ENCODE measurements around the gene ANAPC15.

ANAPC15 gene

GRCh38 chr11:72072348-72072747 is 40.1 kb downstream of the ANAPC15 start:
- peak overlapping the region; percentile 2 for H3K14ac ChIP-seq (ENCODE audit: low read length)
- no peak overlapping the region for H3K18ac ChIP-seq (ENCODE audit: low read length)
- no peak overlapping the region for H2AFZ ChIP-seq (ENCODE audit: insufficient read depth, low read length, poor library complexity)
- H3K27ac ChIP-seq (ENCODE audit: low read depth, low read length) = peak overlapping the region; percentile 82
- peaks cover 7% of the 10 kb centered on the region for H3K79me2 ChIP-seq (ENCODE audit: control insufficient read depth, insufficient read depth, low read length, poor library complexity)
- peak overlapping the region; percentile 0 for H2BK12ac ChIP-seq (ENCODE audit: low read length)
- H3K9ac ChIP-seq (ENCODE audit: low read length) = no peak overlapping the region
- H3K4me2 ChIP-seq (ENCODE audit: low read length) = peak overlapping the region; percentile 46
- no peaks in the 10 kb centered on the region for H3K9me3 ChIP-seq (ENCODE audit: insufficient read depth, low read depth, low read length)
- H2BK5ac ChIP-seq (ENCODE audit: low read depth, low read length, poor library complexity) = peak overlapping the region; percentile 23
- peak overlapping the region; percentile 55 for H4K8ac ChIP-seq (ENCODE audit: low read depth, low read length)
- no peaks in the 10 kb centered on the region for H3K27me3 ChIP-seq (ENCODE audit: insufficient read depth, low read length)
- peak; percentile 79 to 90 for DNase-seq
- no CpG with 5 or more reads among the region's 3 CpGs for WGBS (ENCODE audit: extremely low coverage, insufficient coverage, insufficient read length)
- no peak overlapping the region for H4K12ac ChIP-seq (ENCODE audit: low read depth, low read length)
- H3K4me1 ChIP-seq (ENCODE audit: control insufficient read depth in 1 of 2, insufficient read depth in 2 of 2, low read length in 2 of 2) = peaks cover 17 to 24% of the 10 kb centered on the region in 2 experiments
- peak overlapping the region; percentile 30 for H4K91ac ChIP-seq (ENCODE audit: low read depth, low read length)
- peaks cover 5 to 8% of the 10 kb centered on the region in 2 experiments for H3K36me3 ChIP-seq (ENCODE audit: control insufficient read depth in 1 of 2, insufficient read depth in 2 of 2, low read length in 2 of 2)
- H3K4me3 ChIP-seq (ENCODE audit: low read depth, low read length) = no peak overlapping the region
- H3K79me1 ChIP-seq (ENCODE audit: low read length) = peaks cover 16% of the 10 kb centered on the region
- H2AK5ac ChIP-seq (ENCODE audit: low read length) = no peak overlapping the region
- peak overlapping the region; percentile 2 for H2BK120ac ChIP-seq (ENCODE audit: insufficient read depth, low read length, poor library complexity)
- no peak overlapping the region for H3K23ac ChIP-seq (ENCODE audit: low read length)
- no peak overlapping the region for H3K4ac ChIP-seq (ENCODE audit: low read depth, low read length)

GRCh38 chr11:72070491-72070890 is 42.0 kb downstream of the ANAPC15 start:
- no peak overlapping the region for H4K12ac ChIP-seq (ENCODE audit: low read depth, low read length)
- H4K8ac ChIP-seq (ENCODE audit: low read depth, low read length) = no peak overlapping the region
- peak overlapping the region; percentile 89 for H2BK12ac ChIP-seq (ENCODE audit: low read length)
- H3K23ac ChIP-seq (ENCODE audit: low read length) = no peak overlapping the region
- H3K9me3 ChIP-seq (ENCODE audit: insufficient read depth, low read depth, low read length) = no peaks in the 10 kb centered on the region
- no peaks in the 10 kb centered on the region for H3K27me3 ChIP-seq (ENCODE audit: insufficient read depth, low read length)
- H2AK5ac ChIP-seq (ENCODE audit: low read length) = peak overlapping the region; percentile 90
- peaks cover 7% of the 10 kb centered on the region for H3K79me2 ChIP-seq (ENCODE audit: control insufficient read depth, insufficient read depth, low read length, poor library complexity)
- peaks cover 6% of the 10 kb centered on the region in 2 experiments for H3K36me3 ChIP-seq (ENCODE audit: control insufficient read depth in 1 of 2, insufficient read depth in 2 of 2, low read length in 2 of 2)
- no CpG with 5 or more reads among the region's 7 CpGs for WGBS (ENCODE audit: extremely low coverage, insufficient coverage, insufficient read length)
- peak overlapping the region; percentile 70 for H2BK120ac ChIP-seq (ENCODE audit: insufficient read depth, low read length, poor library complexity)
- H2AFZ ChIP-seq (ENCODE audit: insufficient read depth, low read length, poor library complexity) = no peak overlapping the region
- H3K18ac ChIP-seq (ENCODE audit: low read length) = peak overlapping the region; percentile 70
- H3K4me2 ChIP-seq (ENCODE audit: low read length) = no peak overlapping the region
- H3K79me1 ChIP-seq (ENCODE audit: low read length) = peaks cover 16% of the 10 kb centered on the region
- H2BK5ac ChIP-seq (ENCODE audit: low read depth, low read length, poor library complexity) = peak overlapping the region; percentile 37
- H3K4me3 ChIP-seq (ENCODE audit: low read depth, low read length) = no peak overlapping the region
- H3K14ac ChIP-seq (ENCODE audit: low read length) = peak overlapping the region; percentile 55
- peak overlapping the region; percentile 45 for H3K27ac ChIP-seq (ENCODE audit: low read depth, low read length)
- H4K91ac ChIP-seq (ENCODE audit: low read depth, low read length) = peak overlapping the region; percentile 70
- H3K4ac ChIP-seq (ENCODE audit: low read depth, low read length) = peak overlapping the region; percentile 83
- no peak overlapping the region for H3K9ac ChIP-seq (ENCODE audit: low read length)
- peaks cover 17 to 24% of the 10 kb centered on the region in 2 experiments for H3K4me1 ChIP-seq (ENCODE audit: control insufficient read depth in 1 of 2, insufficient read depth in 2 of 2, low read length in 2 of 2)
- DNase-seq = no peak

- no peak overlapping the region for H2BK120ac ChIP-seq (ENCODE audit: insufficient read depth, low read length, poor library complexity)
- no CpG with 5 or more reads among the region's 2 CpGs for WGBS (ENCODE audit: extremely low coverage, insufficient coverage, insufficient read length)
These were observed 42.7 kb downstream of the ANAPC15 start for GRCh38 chr11:72069787-72070251.

GRCh38 chr11:72069200-72069599 is 43.3 kb downstream of the ANAPC15 start:
- H3K4ac ChIP-seq (ENCODE audit: low read depth, low read length) = peak overlapping the region; percentile 16
- no peak overlapping the region for H3K18ac ChIP-seq (ENCODE audit: low read length)
- H2AK5ac ChIP-seq (ENCODE audit: low read length) = no peak overlapping the region
- DNase-seq = no peak
- peak overlapping the region; percentile 37 for H3K4me2 ChIP-seq (ENCODE audit: low read length)
- H3K27ac ChIP-seq (ENCODE audit: low read depth, low read length) = no peak overlapping the region
- H3K4me1 ChIP-seq (ENCODE audit: control insufficient read depth in 1 of 2, insufficient read depth in 2 of 2, low read length in 2 of 2) = peaks cover 15 to 22% of the 10 kb centered on the region in 2 experiments
- H4K91ac ChIP-seq (ENCODE audit: low read depth, low read length) = no peak overlapping the region
- no peak overlapping the region for H4K8ac ChIP-seq (ENCODE audit: low read depth, low read length)
- no peak overlapping the region for H2BK120ac ChIP-seq (ENCODE audit: insufficient read depth, low read length, poor library complexity)
- peaks cover 3% of the 10 kb centered on the region for H3K79me2 ChIP-seq (ENCODE audit: control insufficient read depth, insufficient read depth, low read length, poor library complexity)
- H3K14ac ChIP-seq (ENCODE audit: low read length) = no peak overlapping the region
- no peak overlapping the region for H2AFZ ChIP-seq (ENCODE audit: insufficient read depth, low read length, poor library complexity)
- no peak overlapping the region for H2BK12ac ChIP-seq (ENCODE audit: low read length)
- no peak overlapping the region for H2BK5ac ChIP-seq (ENCODE audit: low read depth, low read length, poor library complexity)
- H3K36me3 ChIP-seq (ENCODE audit: control insufficient read depth in 1 of 2, insufficient read depth in 2 of 2, low read length in 2 of 2) = peaks cover 6% of the 10 kb centered on the region in 2 experiments
- no peak overlapping the region for H3K23ac ChIP-seq (ENCODE audit: low read length)
- no peaks in the 10 kb centered on the region for H3K9me3 ChIP-seq (ENCODE audit: insufficient read depth, low read depth, low read length)
- H3K4me3 ChIP-seq (ENCODE audit: low read depth, low read length) = no peak overlapping the region
- no peak overlapping the region for H3K9ac ChIP-seq (ENCODE audit: low read length)
- H3K27me3 ChIP-seq (ENCODE audit: insufficient read depth, low read length) = no peaks in the 10 kb centered on the region
- H4K12ac ChIP-seq (ENCODE audit: low read depth, low read length) = no peak overlapping the region
- peaks cover 14% of the 10 kb centered on the region for H3K79me1 ChIP-seq (ENCODE audit: low read length)

More at GRCh38 chr11:72069787-72070251, 42.7 kb downstream of the ANAPC15 start:
- Histone ChIP-seq H3K4me3 (ENCODE audit: low read depth, low read length) (no peak overlapping the region), H2AK5ac (ENCODE audit: low read length) (no peak overlapping the region), H2AFZ (ENCODE audit: insufficient read depth, low read length, poor library complexity) (no peak overlapping the region), H2BK12ac (ENCODE audit: low read length) (no peak overlapping the region), H3K9ac (ENCODE audit: low read length) (no peak overlapping the region), H3K27me3 (ENCODE audit: insufficient read depth, low read length) (no peaks in the 10 kb centered on the region), H4K8ac (ENCODE audit: low read depth, low read length) (no peak overlapping the region), H2BK5ac (ENCODE audit: low read depth, low read length, poor library complexity) (peak overlapping the region; percentile 7), H3K27ac (ENCODE audit: low read depth, low read length) (peak overlapping the region; percentile 45), H3K9me3 (ENCODE audit: insufficient read depth, low read depth, low read length) (no peaks in the 10 kb centered on the region), H3K18ac (ENCODE audit: low read length) (peak overlapping the region; percentile 8), H3K14ac (ENCODE audit: low read length) (no peak overlapping the region), H3K79me2 (ENCODE audit: control insufficient read depth, insufficient read depth, low read length, poor library complexity) (peaks cover 5% of the 10 kb centered on the region), H3K79me1 (ENCODE audit: low read length) (peaks cover 14% of the 10 kb centered on the region), H4K91ac (ENCODE audit: low read depth, low read length) (no peak overlapping the region), H3K36me3 (ENCODE audit: control insufficient read depth in 1 of 2, insufficient read depth in 2 of 2, low read length in 2 of 2) (peaks cover 6% of the 10 kb centered on the region in 2 experiments), H3K4me1 (ENCODE audit: control insufficient read depth in 1 of 2, insufficient read depth in 2 of 2, low read length in 2 of 2) (peaks cover 15 to 22% of the 10 kb centered on the region in 2 experiments), H3K4ac (ENCODE audit: low read depth, low read length) (no peak overlapping the region), H3K23ac (ENCODE audit: low read length) (no peak overlapping the region), H3K4me2 (ENCODE audit: low read length) (peak overlapping the region; percentile 43), H4K12ac (ENCODE audit: low read depth, low read length) (no peak overlapping the region)
- DNase-seq = peak; percentile 87

All from trophoblast cell (in vitro differentiated cells and primary cell).